SHP77 treated with DMSO at 0.1 percent for 48 hours (cell line): ENCODE results near the gene KRT12.
A peak's percentile ranks its signal among the peaks of the same experiment; 100 is the strongest.

ENCODE experiments used
- DNase-seq: peaks from one replicate; lab custom pipeline; 2025; lab: John Stamatoyannopoulos, UW

Gene KRT12

GRCh38 chr17:40843242-40843641 is 23.8 kb downstream of the KRT12 start:
- DNase-seq = no peak

GRCh38 chr17:40841246-40841645 is 25.8 kb downstream of the KRT12 start:
- no peak for DNase-seq

DNA sequence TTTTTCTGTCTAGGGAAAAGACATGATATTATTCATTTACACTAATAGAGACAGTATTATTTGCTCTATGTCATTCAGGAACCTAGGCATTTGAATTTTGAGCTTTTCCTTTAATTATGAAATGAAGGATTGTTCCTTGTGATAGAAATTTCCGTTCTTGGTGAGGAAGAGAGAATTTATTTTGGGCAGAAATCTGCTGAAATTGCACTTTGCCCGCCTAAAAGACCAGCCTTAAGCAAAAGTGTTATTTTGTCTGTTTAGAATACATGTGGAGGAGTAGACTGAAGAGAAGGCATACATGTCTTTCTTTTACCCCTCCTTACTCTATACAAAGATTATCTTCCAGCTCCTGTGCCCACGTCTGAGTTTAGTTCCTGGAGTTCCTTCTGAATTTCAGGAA is 27.8 kb downstream of the KRT12 start:
- no peak for DNase-seq

DNA sequence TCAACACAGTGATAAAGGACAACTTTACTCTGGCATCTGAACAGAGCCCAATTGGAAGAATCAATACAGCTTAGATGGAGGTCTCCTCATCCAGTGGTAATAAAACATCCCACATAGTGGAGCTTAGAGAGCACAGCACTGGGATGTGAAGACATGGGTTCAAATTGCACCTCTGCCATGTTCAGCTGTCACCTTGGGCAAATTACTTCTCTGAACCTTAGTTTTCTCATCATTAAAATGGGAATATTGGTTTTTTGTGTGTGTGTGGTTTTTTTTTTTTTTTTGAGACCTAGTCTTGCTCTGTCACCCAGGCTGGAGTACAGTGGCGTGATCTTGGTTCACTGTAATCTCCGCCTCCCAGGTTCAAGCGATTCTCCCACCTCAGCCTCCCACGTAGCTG is 31.0 kb downstream of the KRT12 start:
- DNase-seq = no peak

GRCh38 chr17:40833882-40834281 is 33.1 kb downstream of the KRT12 start:
- DNase-seq = no peak

DNA sequence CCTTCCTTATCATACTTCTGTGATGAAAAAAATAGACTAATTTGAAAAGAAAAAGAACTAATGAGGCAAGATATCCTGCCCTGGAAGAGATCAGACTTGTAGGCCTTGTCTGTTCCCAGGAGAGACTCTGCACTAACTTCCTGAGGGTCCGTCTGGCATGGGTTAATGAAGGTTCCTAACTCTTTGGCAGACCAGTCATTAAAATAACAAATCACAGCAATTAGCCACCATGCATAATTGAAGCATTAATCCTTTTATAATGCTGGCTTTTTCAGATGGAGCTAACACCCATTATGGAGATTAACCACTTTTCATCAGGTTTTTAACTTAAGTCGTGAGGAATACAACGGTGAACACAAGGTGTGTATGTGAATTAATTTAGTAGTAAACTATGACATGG is 34.2 kb downstream of the KRT12 start:
- no peak for DNase-seq

- DNase-seq = no peak
Observed at GRCh38 chr17:40830085-40830776, 36.8 kb downstream of the KRT12 start.

- DNase-seq = no peak
Observed at GRCh38 chr17:40828454-40829044, 38.5 kb downstream of the KRT12 start.

- DNase-seq = no peak
Observed at GRCh38 chr17:40827746-40828453, 39.1 kb downstream of the KRT12 start.

- DNase-seq = no peak
Observed at GRCh38 chr17:40825599-40825998, 41.4 kb downstream of the KRT12 start.

DNA sequence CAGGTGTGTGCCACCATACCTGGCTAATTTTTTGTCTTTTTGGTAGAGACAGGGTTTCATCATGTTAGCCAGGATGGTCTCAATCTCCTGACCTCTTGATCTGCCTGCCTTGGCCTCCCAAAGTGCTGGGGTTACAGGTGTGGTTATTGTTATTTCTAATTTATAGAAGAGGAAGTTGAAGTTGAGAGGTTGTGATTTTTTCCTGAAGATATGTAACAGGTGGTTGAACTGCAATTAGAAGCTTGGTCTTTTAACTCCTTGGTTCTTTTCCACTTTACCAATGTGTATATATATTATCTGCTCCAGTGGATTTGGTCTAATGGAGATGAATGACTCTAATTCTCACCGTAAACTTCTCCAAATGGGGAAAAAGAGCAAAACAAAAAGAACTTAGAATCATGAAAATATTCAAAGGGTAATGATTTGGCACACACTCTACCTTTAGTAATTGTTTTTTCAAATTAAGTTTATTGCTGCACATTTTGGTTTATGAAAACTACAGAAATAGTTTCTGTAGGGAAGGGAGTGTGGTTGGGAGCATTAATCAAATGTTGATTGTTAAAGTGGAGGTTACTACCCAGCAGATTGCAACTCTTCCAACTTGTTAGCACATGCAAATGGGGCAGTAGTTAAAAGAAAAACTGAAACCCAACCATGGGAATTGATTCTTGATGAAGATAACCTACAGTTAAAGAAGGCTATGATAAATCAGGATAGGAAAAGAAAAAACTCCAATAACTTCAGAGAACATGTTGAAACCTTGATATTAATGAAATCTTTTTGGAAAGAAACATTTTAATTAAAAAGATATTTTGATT is 42.8 kb downstream of the KRT12 start:
- DNase-seq = no peak

- no peak for DNase-seq
Observed at GRCh38 chr17:40822132-40822812, 44.8 kb downstream of the KRT12 start, which contains the start of gene KRT10. TSS of gene KRT10 (minus strand) at chr17:40822614. CDS start at chr17:40822585, 29 bp downstream.

DNA sequence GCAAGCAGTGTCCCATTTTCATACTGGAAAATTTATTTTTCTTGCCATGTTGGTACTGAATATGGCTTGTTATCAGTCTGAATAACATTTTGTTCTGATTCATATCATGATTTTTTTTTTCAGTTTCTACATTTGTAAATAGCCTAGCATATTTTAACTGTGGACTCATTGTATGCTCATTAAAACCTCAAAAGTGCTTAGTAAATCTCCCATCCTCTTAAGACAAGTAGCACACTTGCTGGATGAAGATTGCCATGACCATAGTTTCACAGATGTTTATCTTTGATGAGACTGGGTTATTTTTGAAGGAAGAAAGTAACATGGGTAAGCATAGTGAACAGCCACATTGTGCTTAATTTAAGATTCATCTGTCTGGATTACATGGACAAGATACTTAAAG is 45.5 kb downstream of the KRT12 start:
- no peak for DNase-seq

DNA sequence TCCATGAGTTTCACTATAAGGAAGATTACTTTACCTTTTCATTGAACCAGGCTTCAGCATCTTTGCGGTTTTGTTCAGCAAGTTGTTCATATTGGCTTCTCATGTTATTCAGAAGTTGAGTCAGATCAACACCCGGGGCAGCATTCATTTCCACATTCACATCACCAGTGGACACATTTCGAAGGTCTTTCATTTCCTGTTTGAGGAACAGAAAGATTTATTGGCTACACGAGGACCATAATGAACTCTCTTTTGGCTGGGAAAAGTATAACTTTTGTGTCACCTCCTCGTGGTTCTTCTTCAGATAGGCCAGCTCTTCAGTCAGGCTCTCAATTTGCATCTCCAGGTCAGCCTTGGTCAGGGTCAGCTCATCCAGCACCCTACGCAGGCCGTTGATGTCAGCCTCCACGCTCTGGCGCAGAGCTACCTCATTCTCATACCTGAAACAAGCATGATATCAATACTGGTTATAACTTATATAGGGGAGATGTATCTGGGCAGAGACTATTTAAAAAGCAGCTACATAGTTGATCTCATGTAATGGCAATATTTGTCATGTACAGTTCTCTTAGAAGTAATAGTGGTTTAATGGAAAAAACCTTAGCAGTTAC is 46.7 kb downstream of the KRT12 start:
- DNase-seq = no peak

DNA sequence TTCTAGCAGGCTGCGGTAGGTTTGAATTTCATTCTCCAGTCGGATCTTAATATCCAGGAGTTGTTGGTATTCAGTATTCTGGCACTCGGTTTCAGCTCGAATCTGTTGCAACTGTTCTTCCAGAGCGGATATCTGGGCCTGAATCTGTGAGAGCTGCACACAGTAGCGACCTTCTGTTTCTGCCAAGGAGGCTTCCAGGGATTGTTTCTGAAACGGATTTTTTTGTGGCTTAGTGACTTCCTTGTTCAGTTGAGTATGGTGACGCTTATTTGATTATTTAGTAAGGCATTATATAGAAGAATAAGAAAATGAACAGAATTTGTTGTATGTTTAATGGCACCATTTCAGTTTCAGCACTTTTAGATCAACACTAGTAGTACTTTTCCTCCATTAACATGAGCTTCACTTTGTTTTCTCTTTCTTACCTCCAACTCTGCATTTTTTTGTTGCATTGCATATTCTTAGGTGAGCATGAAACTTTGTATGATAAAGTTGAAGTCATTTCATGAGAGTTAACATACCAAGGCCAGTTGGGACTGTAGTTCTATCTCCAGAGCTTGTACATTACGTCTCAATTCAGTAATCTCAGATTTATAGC is 47.4 kb downstream of the KRT12 start:
- no peak for DNase-seq

GRCh38 chr17:40818733-40819527 is 48.1 kb downstream of the KRT12 start:
- DNase-seq = peak; percentile 50

GRCh38 chr17:40818343-40818732 is 48.7 kb downstream of the KRT12 start:
- DNase-seq = no peak

DNA sequence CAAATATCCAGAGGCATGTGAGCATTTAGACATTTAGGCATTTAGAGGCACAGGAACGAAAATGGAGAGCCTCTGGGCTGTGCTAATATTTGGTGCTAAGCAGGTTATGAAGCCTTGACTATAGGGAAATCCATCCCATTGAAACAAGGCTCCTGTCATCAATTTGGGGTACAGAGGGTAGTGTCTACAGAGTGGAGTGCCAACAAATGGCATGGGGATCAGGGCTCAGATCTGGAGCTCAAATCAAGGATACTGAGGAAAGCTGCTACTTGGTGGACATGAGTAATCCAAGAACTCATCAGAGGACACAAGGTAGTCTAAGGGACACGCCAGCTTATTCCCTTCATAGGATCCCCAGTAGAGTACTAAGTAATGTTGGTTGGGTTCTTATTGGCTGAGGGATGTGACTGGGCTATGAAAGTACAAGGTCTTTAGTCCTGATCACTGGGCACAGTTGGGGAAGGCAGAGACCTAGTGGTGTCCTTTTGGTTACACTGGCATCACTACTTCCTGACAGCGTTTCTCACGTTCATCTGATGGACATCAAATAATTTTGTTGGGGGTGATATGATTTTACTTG is 49.8 kb downstream of the KRT12 start:
- no peak for DNase-seq

DNA sequence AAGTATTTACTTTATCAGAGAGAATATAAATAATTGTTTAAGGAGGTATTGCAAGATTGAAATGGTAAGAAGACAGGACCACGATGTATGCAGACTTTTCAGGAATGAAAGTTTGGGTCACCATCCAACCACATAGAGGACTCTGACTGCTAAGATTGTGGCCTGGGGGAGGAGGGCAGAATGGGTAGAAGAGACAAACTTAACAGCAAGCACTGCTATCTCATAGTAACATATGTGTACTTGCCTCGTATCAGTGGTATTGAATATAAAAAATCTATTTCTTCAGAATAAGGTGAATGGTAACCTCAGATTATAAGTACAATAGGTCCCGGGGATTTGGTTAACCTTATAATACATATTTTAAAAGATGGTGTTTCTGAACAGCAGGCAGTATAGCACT is 50.5 kb downstream of the KRT12 start:
- no peak for DNase-seq

DNA sequence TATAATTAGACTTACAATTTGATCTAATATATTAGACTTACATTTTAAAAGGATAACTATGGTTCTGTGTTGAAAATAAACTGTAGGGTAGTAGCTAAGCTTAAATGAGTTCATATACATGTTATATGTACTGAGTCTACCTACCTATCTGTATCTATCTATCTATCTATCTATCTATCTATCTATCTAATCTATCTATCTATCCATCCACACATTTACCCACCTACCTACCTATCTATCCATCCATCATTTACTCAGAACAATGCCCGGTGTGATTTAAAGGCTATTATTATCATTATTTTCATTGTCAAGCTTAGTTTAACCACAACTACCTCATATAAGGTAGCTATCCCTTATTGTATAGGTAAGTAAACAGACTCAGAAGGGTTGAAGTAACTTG is 51.6 kb downstream of the KRT12 start:
- no peak for DNase-seq
